H9 (cell line): ENCODE measurements around the gene PTPN3. TPM values are rescaled to one million over a fixed set of nuclear protein-coding genes. Genes with fewer than 3 reads are reported as not detected.

Source experiments
- DNase-seq: peaks from one replicate; pipeline ENCODE4 v3.0.0-alpha.2; 2017
- H2AFZ ChIP-seq: one replicate; pipeline ENCODE4 v1.6.1; 2013; ENCODE audit warnings: mild to moderate bottlenecking, low read length, control low read depth, moderate library complexity
- H2AK5ac ChIP-seq: 2 replicates; pipeline ENCODE4 v1.6.1; 2013; ENCODE audit warnings: low read length, control low read depth, mixed read lengths; ENCODE audit not compliant: insufficient read length
- H2BK120ac ChIP-seq: one replicate; pipeline ENCODE4 v1.6.1; 2013; ENCODE audit warnings: low read depth, mild to moderate bottlenecking, low read length, control low read depth, inconsistent platforms; ENCODE audit not compliant: poor library complexity, severe bottlenecking
- H2BK12ac ChIP-seq: 2 replicates; pipeline ENCODE4 v1.6.1; 2013; ENCODE audit warnings: low read length, control low read depth, mixed read lengths, low read depth; ENCODE audit not compliant: insufficient read length
- H2BK15ac ChIP-seq: 2 replicates; pipeline ENCODE4 v1.6.1; 2013; ENCODE audit warnings: low read depth, low read length, control low read depth
- H2BK20ac ChIP-seq: one replicate; pipeline ENCODE4 v1.6.1; 2013; ENCODE audit warnings: low read depth, mild to moderate bottlenecking, low read length, control low read depth, inconsistent platforms; ENCODE audit not compliant: poor library complexity, severe bottlenecking
- H2BK5ac ChIP-seq: 2 replicates; pipeline ENCODE4 v1.6.1; 2013; ENCODE audit warnings: low read length, control low read depth, mixed read lengths; ENCODE audit not compliant: insufficient read length
- H3K14ac ChIP-seq: 2 replicates; pipeline ENCODE4 v1.6.1; 2013; ENCODE audit warnings: low read length, control low read depth; ENCODE audit not compliant: insufficient read depth
- H3K18ac ChIP-seq: 2 replicates; pipeline ENCODE4 v1.6.1; 2013; ENCODE audit warnings: low read depth, mild to moderate bottlenecking, mixed read lengths, low read length, control low read depth; ENCODE audit not compliant: insufficient read length
- H3K23ac ChIP-seq: 2 replicates; pipeline ENCODE4 v1.6.1; 2013; ENCODE audit warnings: low read length, control low read depth, mixed read lengths, low read depth; ENCODE audit not compliant: insufficient read length
- H3K23me2 ChIP-seq: 2 replicates; pipeline ENCODE4 v1.6.1; 2013; ENCODE audit warnings: low read depth, mild to moderate bottlenecking, mixed read lengths, low read length, control low read depth; ENCODE audit not compliant: insufficient read length, poor library complexity, severe bottlenecking
- H3K27ac ChIP-seq: 2 replicates; pipeline ENCODE4 v1.5.1; 2013; ENCODE audit warnings: low read length, control low read depth, mixed read lengths, low read depth; ENCODE audit not compliant: insufficient read length
- H3K27me3 ChIP-seq: 2 replicates; pipeline ENCODE4 v1.6.1; 2013; ENCODE audit warnings: low read length, control low read depth, inconsistent platforms; ENCODE audit not compliant: insufficient read depth
- H3K4ac ChIP-seq: 2 replicates; pipeline ENCODE4 v1.6.1; 2013; ENCODE audit warnings: low read depth, mild to moderate bottlenecking, control low read depth, inconsistent platforms, low read length, moderate library complexity
- H3K4me1 ChIP-seq: 2 replicates; pipeline ENCODE4 v1.6.1; 2013; ENCODE audit warnings: low read length, control low read depth, inconsistent platforms; ENCODE audit not compliant: insufficient read depth
- H3K4me2 ChIP-seq: 2 replicates; pipeline ENCODE4 v1.6.1; 2013; ENCODE audit warnings: low read length, control low read depth, mixed read lengths; ENCODE audit not compliant: insufficient read length, insufficient read depth
- H3K56ac ChIP-seq: 2 replicates; pipeline ENCODE4 v1.6.1; 2013; ENCODE audit warnings: low read depth, mild to moderate bottlenecking, mixed read lengths, low read length, control low read depth; ENCODE audit not compliant: insufficient read length
- H3K79me1 ChIP-seq: 2 replicates; pipeline ENCODE4 v1.6.1; 2013; ENCODE audit warnings: low read depth, mild to moderate bottlenecking, moderate library complexity, low read length, control low read depth, inconsistent platforms; ENCODE audit not compliant: insufficient read depth, poor library complexity, severe bottlenecking
- H3K79me2 ChIP-seq: 2 replicates; pipeline ENCODE4 v1.6.1; 2013; ENCODE audit warnings: low read length, control low read depth, inconsistent platforms; ENCODE audit not compliant: insufficient read depth
- H3K9ac ChIP-seq: 2 replicates; pipeline ENCODE4 v1.6.1; 2013; ENCODE audit warnings: low read length, control low read depth, mixed read lengths; ENCODE audit not compliant: insufficient read length; ENCODE audit errors: extremely low read depth
- H3K9me3 ChIP-seq: one replicate; pipeline ENCODE4 v1.6.1; 2013; ENCODE audit warnings: low read depth, low read length, inconsistent platforms; ENCODE audit not compliant: control insufficient read depth
- H3T11ph ChIP-seq: one replicate; pipeline ENCODE4 v1.6.1; 2013; ENCODE audit warnings: mild to moderate bottlenecking, low read length, control low read depth, inconsistent platforms
- H4K20me1 ChIP-seq: one replicate; pipeline ENCODE4 v1.6.1; 2013; ENCODE audit not compliant: control insufficient read depth, insufficient read length, insufficient read depth
- H4K5ac ChIP-seq: 2 replicates; pipeline ENCODE4 v1.6.1; 2013; ENCODE audit warnings: low read depth, mild to moderate bottlenecking, mixed read lengths, low read length, control low read depth; ENCODE audit not compliant: insufficient read length
- H4K8ac ChIP-seq: replicated peaks from 2 replicates; pipeline ENCODE4 v1.6.1; 2013; ENCODE audit warnings: low read length, control low read depth, mixed read lengths, low read depth; ENCODE audit not compliant: insufficient read length
- H4K91ac ChIP-seq: 2 replicates; pipeline ENCODE4 v1.6.1; 2013; ENCODE audit warnings: low read depth, mild to moderate bottlenecking, moderate library complexity, mixed read lengths, low read length, control low read depth; ENCODE audit not compliant: insufficient read length
- H3K27ac Mint-ChIP-seq, 3 experiments: 2 replicates in 2 of 3; 3 replicates in 1 of 3; pipeline ENCODE4 v1.8.0; 2020 to 2021; ENCODE audit warnings: mixed read lengths in 3 of 3, mild to moderate bottlenecking in 1 of 3, moderate library complexity in 1 of 3
- H3K27me3 Mint-ChIP-seq: 2 replicates; pipeline ENCODE4 v1.8.0; 2021; ENCODE audit warnings: low read depth, mild to moderate bottlenecking, moderate library complexity, mixed read lengths
- H3K36me3 Mint-ChIP-seq, 3 experiments: 2 replicates in 2 of 3; 3 replicates in 1 of 3; pipeline ENCODE4 v1.8.0; 2020 to 2021; ENCODE audit warnings: low read depth in 3 of 3, mixed read lengths in 3 of 3; ENCODE audit not compliant: insufficient read depth in 1 of 3
- H3K4me1 Mint-ChIP-seq, 2 experiments: 2 replicates each; pipeline ENCODE4 v1.8.0; 2020; ENCODE audit warnings: mixed read lengths in 2 of 2
- H3K4me3 Mint-ChIP-seq, 2 experiments: 2 replicates in 1 of 2; 3 replicates in 1 of 2; pipeline ENCODE4 v1.8.0; 2020 to 2021; ENCODE audit warnings: mild to moderate bottlenecking in 2 of 2, mixed read lengths in 2 of 2, moderate library complexity in 1 of 2
- H3K9me3 Mint-ChIP-seq, 2 experiments: 2 replicates in 1 of 2; 3 replicates in 1 of 2; pipeline ENCODE4 v1.8.0; 2020; ENCODE audit warnings: mild to moderate bottlenecking in 2 of 2, mixed read lengths in 2 of 2, moderate library complexity in 1 of 2
- WGBS: extraction: QIAGEN DNeasy Blood & Tissue Kit; methylation state at CpG from one replicate; pipeline ENCODE4 v1.1.7; 2013; ENCODE audit warnings: missing lambda C conversion rate, low lambda C conversion rate, mixed read lengths; ENCODE audit not compliant: insufficient read length; ENCODE audit errors: extremely low coverage; 5-methylcytosine and 5-hydroxymethylcytosine counted together
- total RNA-seq: library from RNA; stranded (reverse); gene quantifications from 2 replicates; pipeline ENCODE4 v1.2.1, GENCODE V29; 2021
- TF ChIP-seq, protein P1 (sequence below): fragments of 200-600 bp; sonication (generic); conservative IDR thresholded peaks from 3 replicates; pipeline ENCODE4 v1.8.0; 2021; ENCODE audit warnings: antibody characterized with exemption, mild to moderate bottlenecking

Gene PTPN3
- total RNA-seq, 1 experiment from 2014 or later, result 2.6 TPM

DNA sequence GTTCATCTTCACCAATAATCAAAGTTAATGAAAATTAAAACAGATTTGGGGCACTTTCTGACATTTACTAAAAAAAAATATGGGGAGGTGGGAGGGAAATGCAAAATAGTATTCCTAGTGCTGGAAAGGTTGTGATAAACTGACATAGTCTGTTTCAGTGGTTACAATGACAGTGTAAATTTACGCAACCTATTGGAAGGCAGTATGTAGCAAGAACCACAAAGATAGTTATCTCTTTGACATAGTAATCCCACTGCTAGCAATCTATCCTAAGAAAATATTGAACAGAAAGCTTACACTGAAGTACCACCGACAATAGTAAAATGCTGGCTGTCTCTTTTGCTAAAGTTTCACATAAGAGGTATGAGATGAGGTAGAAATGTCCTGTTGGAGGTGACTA lies 162.2 kb downstream of the PTPN3 start:
- Histone ChIP-seq H4K8ac (no peak overlapping the region), H2AFZ (no peak overlapping the region), H3K27ac (no peak overlapping the region), H4K5ac (no peak overlapping the region), H3K9ac (no peak overlapping the region), H2BK12ac (no peak overlapping the region), H3K18ac (no peak overlapping the region), H3K56ac (no peak overlapping the region), H3K27me3 (no peaks in the 10 kb centered on the region), H2BK5ac (no peak overlapping the region), H3K79me2 (no peaks in the 10 kb centered on the region), H3K79me1 (no peaks in the 10 kb centered on the region), H3K23ac (no peak overlapping the region), H3T11ph (no peak overlapping the region), H3K4me1 (no peaks in the 10 kb centered on the region), H3K23me2 (no peaks in the 10 kb centered on the region), H2AK5ac (no peak overlapping the region), H3K4ac (no peak overlapping the region), H2BK120ac (no peak overlapping the region), H3K9me3 (no peaks in the 10 kb centered on the region), H3K4me2 (no peak overlapping the region), H2BK15ac (no peak overlapping the region), H2BK20ac (no peak overlapping the region), H4K20me1 (no peaks in the 10 kb centered on the region), H4K91ac (no peak overlapping the region), H3K14ac (no peak overlapping the region)
- Mint-ChIP-seq H3K4me3 (no peak overlapping the region), H3K36me3 (no peaks in the 10 kb centered on the region), H3K27ac (no peak overlapping the region; a peak in 1 of 7 replicates), H3K9me3 (no peaks in the 10 kb centered on the region; a peak in 1 of 5 replicates), H3K27me3 (peaks cover 5% of the 10 kb centered on the region; the same call in 1 of the 2 replicates), H3K4me1 (0 out of 4 replicates have a peak, but pooled peaks cover 0 to 3% of the 10 kb centered on the region in 2 experiments)
- no CpG with 5 or more reads among the region's 2 CpGs for WGBS
- TF ChIP-seq, protein P1, sequence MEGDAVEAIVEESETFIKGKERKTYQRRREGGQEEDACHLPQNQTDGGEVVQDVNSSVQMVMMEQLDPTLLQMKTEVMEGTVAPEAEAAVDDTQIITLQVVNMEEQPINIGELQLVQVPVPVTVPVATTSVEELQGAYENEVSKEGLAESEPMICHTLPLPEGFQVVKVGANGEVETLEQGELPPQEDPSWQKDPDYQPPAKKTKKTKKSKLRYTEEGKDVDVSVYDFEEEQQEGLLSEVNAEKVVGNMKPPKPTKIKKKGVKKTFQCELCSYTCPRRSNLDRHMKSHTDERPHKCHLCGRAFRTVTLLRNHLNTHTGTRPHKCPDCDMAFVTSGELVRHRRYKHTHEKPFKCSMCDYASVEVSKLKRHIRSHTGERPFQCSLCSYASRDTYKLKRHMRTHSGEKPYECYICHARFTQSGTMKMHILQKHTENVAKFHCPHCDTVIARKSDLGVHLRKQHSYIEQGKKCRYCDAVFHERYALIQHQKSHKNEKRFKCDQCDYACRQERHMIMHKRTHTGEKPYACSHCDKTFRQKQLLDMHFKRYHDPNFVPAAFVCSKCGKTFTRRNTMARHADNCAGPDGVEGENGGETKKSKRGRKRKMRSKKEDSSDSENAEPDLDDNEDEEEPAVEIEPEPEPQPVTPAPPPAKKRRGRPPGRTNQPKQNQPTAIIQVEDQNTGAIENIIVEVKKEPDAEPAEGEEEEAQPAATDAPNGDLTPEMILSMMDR, result no peak
- DNase-seq, result no peak
